Measurements from ENCODE around the gene CD3G.
A peak's percentile ranks its signal among the peaks of the same experiment; 100 is the strongest.
"Not testable (repeated sequence)": the region's sequence is repeated elsewhere in the genome, so short reads cannot be mapped to it uniquely, and the experiment has no call there.

The CD3G gene

GRCh38 chr11:118382954-118383353 is 38.8 kb downstream of the CD3G start:
- DNase-seq: no peak

DNA sequence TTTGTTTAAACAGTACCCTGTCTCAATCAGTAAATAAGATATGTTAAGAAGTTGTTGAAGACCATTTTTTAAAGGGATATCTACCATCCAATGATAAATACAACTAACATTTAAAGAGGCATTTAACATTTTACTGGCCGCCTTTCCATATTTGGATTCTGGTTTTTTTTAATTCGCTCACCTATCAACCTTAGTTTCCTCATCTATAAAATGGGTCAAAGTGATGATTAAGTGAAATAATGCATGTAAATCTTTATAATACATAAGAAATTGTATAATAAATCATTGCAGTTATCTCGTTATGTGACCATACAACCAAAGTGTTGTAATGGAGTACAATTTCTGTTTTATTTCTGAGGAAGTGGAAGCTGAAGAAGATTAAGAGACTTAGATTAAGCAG is 39.5 kb downstream of the CD3G start:
- DNase-seq: no peak

GRCh38 chr11:118396097-118396501 is 52.0 kb downstream of the CD3G start:
- DNase-seq: no peak

DNA sequence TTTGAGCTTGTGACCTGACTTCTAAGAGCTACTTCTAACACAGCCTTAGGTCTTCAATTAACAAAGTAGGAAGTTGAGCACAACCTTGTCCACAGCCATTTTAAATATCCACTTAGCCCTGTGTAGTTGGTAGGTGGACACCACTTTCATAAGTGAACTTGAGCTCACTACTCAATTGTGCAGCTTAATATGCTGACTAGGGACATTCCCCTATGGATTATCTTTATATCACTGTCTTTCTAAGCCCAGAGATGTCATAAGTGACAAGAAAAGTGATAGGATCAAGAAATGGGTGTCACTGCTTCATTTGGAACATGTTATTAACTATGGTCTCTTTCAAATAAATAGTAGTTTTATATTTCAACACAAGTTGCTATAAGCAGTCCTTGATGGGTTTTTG is 53.3 kb downstream of the CD3G start:
- no peak for DNase-seq

DNA sequence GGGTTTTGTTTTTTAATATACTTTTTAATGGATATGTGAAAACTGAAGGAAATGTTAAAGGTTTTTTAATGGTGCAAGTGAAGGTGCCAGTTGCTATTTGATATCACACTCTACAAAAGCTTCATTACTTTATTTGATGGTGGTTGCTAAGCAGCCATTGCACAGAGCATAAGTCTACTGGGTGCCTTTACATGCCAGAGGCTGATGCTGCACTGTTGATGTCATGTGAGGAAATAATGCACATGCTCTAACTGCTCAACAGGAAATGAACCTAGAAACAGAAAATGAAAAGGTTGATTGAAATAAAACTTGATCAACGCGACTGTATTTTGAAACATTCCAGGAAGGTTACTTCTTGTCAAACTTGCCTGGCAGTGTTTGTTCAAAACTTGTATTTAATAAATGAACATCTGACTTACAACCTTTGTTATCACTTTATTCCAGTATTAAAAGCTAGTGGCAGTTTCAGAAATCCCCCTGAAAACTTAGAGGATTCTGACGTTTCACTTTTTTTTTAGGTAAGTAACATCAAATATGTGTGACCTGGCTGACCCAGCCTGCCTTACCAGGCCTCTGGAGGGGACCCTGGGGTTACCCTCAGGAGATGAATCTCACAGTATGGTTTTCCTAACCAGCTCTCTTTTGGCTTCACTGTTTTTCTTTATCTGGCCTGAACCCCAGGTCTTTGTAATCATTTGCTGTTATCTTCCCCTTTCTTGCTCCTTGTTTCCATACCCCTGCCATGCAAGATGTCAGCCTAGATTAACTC is 54.8 kb downstream of the CD3G start:
- DNase-seq: peak in 2 of 4 experiments; percentile 3 to 24

DNA sequence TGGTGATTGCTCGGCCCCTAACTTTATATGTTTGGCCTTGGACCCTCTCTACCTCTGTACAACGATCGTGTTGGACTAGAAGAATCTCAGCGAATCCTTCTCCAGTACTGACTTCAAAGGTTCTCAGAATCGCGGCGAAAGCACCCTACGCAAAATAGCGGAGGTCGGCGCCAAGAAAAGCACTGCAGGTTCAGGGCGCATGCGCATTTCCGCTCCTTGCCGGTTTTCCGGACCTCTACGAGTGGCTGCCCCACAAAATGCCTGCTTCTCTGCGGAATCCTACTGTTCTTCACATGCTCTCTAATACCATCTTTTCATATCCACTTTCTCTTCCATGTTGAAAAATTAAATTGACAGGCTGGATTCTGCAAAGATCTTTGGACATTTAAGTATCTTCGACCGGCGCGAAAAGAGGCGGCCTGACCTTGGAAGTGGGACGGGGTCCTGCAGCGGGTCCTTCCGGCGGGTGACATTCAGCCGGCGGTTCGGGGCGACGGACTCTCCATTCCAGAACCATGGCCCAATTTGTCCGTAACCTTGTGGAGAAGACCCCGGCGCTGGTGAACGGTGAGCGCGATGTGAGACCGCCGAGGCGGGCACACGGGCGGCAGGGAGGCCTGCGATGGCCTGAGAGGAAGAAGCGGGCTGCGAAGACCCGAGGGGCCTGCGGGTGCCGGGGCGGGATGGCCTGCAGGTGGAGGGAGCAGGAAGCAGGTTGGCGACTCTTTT is 57.2 kb downstream of the CD3G start, which contains the start of gene ATP5MG:
TSS of gene ATP5MG (plus strand) at position 456 of the 729 bp plus-strand sequence. CDS start at position 516, 60 bp downstream.
- DNase-seq: peak; percentile 72 to 91 (median 84)

DNA sequence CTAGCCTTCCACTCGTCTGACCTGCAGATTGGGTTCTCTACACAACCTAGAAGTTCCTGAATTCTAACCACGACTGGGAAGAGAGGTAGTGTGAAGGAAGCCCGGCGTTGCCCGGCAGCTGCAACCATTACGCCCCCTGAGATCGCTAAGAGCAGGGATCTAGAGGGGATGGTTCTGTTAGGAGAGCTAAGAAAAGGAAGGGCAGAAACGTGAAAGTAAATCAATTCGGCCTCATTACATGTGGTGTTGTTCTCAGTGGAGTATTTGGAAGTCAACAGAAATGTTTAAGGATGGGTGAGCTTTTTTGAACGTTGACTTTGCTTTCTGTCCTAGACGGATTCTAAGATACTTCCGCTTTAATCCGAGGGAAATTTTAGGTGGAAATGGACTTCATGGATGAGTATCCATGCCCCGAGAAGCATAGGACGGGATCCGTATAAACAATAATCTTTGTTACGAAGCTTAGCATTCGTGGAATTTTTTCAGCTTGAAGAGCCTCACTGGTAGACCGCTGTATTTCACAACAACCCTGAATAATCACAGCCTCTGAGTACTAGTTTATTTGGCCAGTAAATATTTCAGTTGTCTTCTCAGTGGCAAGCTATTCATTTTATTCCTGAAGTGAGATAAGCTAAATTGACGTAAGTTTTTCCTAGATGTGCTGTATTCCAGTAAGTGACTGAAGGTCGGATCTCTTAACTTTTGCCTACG is 57.9 kb downstream of the CD3G start:
- DNase-seq: no peak

GRCh38 chr11:118402594-118402993 is 58.5 kb downstream of the CD3G start:
- not testable (repeated sequence) for DNase-seq
